Skeletal muscle cell (primary cell): ENCODE results near the gene ROCK2.

Experiments used
- DNase-seq: peaks from one replicate; pipeline ENCODE4 v3.0.0-alpha.2; 2010; ENCODE audit warnings: low read depth
- H3K4me3 ChIP-seq: 2 replicates; pipeline ENCODE4 v1.5.1; 2011; ENCODE audit warnings: low read depth, mild to moderate bottlenecking, control low read depth, low read length, moderate library complexity

The ROCK2 gene

DNA sequence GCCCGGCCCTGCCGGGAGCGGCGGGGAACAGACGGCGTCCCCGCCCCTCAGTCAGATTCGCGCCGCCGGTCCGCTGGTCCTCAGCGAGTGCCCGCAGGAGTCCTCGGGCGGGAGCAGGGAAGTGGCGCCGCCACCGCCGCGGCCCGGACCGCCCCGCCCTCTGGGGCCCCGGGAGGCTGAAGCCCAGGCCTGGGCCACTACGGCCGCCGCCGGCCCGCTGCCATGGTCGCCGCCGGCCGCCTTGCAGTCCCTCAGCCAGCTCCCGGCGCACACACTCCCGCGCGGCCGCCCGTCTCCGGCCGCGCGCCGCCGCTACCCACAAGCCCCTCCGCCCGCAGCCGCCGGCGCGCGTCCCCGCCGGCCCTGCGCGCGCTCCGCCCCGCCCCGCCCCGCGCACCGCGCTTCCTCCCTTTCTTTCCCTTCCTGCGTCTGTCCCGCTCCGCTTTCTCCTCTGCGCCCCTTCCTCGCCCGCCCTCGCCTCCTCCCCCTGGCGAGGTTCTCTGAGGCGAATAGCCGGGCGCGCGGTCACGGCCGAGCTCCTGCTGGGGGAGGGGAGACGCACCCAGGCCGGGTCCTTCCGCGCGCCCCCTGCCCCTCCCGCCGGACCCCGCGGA, at the start of gene ROCK2:
ROCK2 (minus strand) TSS at position 295 of the 614 bp plus-strand sequence. CDS start 500 bp downstream, outside the sequence.
- H3K4me3 ChIP-seq = peak within 1 kb of the TSS; percentile 95
- peak; percentile 60 for DNase-seq

DNA sequence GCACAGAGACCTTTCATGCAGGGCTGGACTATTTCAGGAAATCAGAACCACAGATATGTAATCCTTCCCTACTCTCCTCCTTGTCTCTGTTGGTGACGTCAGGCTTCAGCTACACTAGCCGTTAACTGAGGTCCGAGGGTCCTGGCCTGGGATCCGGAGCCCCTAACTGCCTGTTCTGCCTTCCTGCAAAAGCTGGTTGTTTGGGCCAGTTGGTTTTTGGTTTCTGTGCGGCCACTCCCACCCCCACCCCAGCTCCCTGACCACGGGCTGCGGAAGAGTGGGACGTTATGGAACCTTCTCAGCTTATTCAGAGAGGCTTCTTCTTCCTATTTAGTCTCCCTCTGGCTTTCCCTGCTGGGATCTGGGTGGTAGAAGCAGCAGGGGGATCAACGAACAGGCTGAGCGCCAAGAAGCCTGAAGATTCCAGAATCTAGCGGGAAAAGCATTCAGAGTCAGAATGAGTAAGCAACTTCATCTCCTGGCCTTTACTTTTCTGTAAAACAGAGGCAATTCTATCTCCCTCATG, 49.3 kb upstream of the ROCK2 start:
- no peak overlapping the region for H3K4me3 ChIP-seq
- DNase-seq = peak; percentile 62

DNA sequence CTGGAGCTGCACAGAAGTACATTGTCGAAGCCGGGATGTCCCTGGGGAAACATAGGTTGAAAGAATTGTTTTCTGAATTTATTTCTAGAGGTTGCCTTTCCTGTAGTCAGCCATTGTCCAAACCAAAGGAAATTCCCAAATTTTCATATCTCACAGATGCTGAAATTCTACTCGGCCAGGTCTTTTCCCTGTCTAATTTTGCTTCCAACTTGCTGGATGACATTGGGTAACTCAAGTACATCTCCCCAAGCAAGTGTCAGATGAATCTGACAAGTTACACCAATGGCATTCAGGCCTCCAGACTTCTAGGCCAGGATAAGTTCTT, 47.5 kb upstream of the ROCK2 start:
- H3K4me3 ChIP-seq = no peak overlapping the region
- no peak for DNase-seq

DNA sequence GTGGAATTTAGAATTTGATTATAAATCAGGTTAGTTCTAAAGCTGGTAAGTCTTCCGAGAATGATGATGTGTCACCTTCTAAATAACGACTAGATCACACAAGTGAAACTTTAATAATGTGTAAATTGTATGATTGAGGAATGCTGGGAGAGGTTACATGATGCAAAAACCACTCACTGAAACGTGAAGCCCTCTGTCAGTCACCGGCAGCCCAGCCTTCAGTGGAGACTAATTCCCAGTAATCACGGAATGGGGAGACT, 45.9 kb upstream of the ROCK2 start:
- no peak for DNase-seq
- H3K4me3 ChIP-seq = no peak overlapping the region

DNA sequence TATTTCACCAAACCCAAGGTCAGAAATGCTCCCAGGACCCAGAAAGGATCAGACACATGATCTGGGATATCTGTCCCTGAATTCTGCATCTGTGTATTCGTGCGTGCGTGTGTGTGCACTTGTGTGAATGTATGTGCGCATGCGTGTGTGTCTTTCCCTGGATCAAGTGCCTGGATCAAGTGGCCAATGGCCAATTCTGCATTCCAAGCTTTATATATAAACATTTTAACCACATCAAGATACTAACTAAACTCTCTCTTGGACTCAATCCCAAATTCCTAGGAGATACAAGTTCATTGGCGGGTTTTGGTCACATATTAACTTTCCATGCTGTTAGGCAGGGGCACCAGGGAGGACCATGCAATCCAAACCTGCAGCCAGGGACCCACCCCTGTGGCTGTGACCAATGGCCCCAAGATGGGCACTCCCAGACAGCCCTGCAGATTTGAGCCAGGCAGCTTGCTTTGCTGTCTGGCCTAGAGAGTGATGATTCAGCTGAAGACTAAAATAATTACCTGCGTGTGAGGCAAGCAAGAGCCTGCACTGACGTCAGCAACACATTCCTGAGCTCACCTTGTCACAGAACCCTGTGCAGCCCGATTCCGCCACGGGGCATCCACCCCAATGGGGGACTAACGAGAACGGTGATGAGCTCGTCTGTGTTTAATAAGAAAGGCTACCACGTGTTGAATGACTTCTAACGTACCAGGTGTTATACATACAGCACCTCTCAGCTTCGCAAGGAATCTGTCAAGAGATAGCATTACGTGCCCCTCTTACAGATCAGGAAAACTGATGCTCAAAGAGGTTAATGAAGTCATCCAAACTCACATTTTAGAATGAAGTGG, 45.3 kb upstream of the ROCK2 start:
- peak; percentile 74 for DNase-seq
- H3K4me3 ChIP-seq = no peak overlapping the region

DNA sequence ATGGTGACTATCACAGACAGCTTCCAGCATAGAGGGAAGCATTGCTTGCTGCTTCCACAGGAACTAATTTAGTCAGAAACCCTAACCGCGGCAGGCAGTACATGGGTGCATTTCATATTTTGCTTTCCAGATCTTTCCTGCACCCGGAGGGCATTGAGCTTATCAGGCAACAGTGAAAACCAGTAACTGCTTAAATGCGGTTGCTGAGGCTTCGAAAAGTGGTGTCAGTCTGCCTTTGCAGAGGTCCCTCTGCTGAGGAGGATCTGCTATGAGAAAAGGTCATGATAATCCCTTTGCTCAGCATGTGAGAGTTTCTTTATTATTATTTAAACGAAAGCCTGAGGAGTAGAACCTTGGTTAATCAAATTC, 44.6 kb upstream of the ROCK2 start:
- no peak for DNase-seq
- no peak overlapping the region for H3K4me3 ChIP-seq

DNA sequence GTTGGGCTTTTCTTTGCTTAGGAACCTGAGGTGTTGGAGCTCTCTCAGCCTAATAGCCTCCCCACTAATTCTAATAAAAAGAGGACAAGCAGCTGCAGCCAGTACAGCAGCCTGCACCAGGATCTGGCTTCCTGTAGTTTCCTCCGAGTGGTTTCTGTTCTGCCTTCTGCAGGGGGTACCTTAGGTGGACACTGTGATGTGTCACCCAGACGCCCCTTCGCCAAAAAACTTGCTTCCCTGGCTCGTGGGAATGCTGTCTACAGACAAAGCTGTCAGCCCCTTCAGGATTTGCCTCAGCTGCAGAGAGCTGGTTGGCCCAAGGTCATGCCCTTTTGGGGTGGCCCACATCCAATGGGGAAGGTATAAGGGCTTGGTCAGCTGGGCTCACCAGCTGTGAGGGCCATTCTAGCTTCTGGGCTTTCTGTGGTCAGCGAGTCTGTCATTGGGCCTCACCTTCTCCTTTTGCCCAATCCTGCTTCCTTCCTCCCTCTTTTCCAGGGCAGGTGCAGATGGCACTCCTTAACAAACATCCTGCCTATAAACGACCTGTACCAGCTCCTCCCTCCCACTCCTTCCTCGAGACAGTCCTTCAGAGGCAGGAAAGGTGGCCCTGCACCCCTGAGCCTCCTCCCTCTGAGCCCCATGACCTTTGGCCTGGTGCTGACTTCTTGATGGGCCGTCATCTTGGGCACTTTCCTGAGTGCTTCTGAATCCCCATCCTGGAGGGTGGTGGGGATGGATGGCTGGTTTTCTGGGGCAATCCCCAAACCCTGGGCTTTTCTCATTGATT, 44.0 kb upstream of the ROCK2 start:
- no peak for DNase-seq
- no peak overlapping the region for H3K4me3 ChIP-seq

DNA sequence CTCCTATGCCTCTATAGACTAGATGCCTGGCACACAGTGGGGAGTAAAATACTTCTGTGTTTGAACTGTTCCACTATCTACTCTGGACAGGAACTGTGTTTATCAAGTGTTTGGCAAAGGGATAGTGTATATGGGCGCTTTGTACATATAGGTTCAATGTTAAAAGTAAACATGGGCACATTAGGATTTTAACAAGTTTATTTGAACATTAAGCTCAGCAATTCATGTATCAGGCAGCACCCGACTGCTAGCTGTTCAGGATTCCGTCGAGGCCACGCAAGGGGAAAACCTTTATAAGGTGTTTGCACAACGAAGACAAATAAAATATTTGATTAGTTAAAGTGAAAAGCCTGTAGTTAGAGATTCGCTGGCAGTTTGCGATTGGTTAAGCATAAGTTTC, 43.4 kb upstream of the ROCK2 start:
- DNase-seq = no peak
- H3K4me3 ChIP-seq = no peak overlapping the region

DNA sequence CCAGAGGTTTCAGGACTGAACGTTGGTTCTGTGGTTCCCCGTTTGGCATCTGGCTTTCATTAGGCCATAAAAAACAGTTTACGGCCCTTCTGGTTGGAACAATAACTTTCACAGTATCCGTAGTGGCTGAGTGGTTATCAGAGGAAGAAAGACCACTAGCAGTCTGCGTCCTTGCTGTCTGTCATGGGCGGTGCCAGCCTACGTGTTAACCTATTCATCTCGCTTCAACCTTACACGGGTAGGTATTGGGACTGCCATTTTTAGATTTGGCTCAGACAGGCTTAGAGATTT, 42.6 kb upstream of the ROCK2 start:
- no peak overlapping the region for H3K4me3 ChIP-seq
- no peak for DNase-seq

DNA sequence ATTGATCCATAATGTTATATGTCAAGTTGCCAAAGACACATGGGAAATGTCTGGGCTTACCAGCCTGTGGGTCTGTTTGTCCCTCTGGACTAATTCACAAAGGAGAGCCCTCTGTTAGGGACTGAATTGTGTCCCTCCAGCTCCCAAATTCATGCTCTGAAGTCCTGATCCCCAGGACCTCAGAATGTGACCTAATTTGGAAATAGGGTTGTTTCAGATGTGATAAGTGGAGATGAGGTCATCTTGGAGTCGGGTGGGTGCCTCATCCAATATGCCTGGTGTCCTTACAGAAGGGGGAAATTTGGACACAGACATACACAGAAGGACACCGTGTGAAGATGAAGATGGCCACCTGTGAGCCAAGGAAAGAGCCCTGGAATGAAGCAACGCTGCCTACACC, 41.4 kb upstream of the ROCK2 start:
- no peak overlapping the region for H3K4me3 ChIP-seq
- no peak for DNase-seq

DNA sequence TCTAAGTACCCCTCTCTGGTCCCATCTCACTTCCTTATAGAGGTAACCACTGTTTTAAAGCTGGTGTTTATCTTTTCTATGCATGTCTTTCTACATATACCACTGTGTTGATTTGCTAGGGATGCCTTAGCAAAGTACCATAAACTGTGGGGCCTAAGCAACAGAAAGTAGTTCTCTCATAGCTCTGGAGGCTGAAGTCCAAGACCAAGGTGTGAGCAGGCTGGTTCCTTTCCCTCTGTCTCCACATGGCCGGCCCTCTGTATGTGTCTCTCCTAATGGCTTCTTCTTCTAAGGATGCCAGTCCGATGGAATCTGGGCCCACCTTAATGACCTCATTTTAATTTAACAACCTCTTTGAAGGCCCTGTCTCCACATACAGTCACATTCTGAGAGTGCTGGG, 40.8 kb upstream of the ROCK2 start:
- no peak for DNase-seq
- H3K4me3 ChIP-seq = no peak overlapping the region

DNA sequence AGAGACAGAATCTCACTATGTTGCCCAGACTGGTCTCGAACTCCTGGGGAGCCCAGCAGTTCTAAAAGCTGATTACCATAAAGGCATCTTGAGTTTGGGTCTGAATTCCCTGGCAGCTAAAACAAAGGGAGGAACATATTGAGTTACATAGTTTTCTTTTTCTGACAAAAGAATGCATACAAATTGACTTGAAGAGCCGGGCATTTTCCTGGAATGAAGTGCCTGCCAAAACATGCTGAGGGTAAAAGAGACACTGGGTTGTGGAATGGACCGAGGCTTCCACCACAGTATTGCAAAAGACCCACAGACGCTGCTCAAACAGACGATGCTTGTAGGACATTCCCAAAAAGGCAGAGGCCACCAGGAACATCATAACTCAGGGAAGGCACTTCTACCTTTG, 35.1 kb upstream of the ROCK2 start:
- H3K4me3 ChIP-seq = no peak overlapping the region
- no peak for DNase-seq

DNA sequence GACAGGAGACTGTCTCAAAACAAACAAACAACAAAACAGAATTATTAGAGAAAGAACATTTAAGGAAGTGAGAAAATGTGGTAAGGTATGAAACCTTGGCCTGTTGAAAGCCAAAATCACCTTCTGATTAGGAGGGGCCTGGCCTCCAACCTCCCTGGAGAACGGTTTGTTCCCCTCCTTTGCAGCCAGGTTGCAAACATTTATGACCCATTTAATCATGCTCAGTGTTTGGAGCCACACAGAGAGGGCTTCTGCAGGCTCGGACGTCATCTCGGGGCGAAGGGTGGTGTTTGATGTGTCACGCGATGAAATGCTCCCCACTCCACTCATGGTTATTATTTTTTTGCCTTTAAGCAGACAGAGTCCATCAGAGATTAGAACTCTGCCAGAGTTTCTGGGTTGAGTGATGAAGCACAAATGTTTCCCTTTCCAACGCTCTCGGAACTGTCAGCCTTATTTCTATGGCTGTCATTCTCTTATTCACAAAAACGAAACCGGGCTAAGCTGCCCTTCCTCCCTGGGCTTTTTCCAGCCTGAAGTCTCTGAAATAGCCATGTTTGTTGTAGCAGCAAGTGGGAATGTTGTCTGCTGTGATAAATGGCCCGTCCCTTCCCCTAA, 33.6 kb upstream of the ROCK2 start:
- no peak overlapping the region for H3K4me3 ChIP-seq
- no peak for DNase-seq

DNA sequence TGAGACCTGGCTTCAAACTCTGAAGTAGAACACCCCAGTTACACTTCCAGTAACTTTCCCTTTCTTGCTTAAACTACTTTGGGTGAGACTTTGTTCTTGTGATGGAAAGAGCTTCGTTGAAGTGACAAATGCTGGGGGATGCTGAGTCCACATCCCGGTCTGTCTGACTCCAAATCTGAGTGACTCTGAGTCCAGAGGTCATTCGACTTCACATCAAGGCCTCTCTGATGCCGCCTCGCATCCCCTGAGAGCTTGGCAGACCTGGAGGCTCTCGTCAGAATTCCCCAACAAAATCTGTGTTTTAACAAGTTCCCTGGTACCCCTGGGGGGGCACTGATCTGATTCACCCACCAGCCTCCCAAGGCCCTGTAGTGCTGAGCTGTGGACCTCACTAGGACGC, 31.6 kb upstream of the ROCK2 start:
- H3K4me3 ChIP-seq = no peak overlapping the region
- no peak for DNase-seq

DNA sequence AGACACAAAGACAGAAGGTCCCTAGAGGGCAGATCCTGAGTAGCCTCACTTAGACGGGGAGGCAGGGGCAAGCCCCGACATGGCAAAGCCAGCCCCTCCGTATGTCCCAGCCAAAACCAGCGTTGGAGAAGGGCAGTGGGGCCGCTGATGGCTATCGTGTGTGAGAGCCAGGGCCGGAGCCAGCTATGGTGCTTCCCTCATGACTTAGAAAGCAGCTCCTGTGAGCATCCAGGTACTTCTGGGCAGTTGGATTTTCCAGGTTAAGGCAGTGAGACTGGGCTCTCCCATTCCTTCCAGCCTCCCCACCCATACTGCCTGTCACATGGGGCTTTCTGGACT, 31.2 kb upstream of the ROCK2 start:
- no peak for DNase-seq
- no peak overlapping the region for H3K4me3 ChIP-seq

DNA sequence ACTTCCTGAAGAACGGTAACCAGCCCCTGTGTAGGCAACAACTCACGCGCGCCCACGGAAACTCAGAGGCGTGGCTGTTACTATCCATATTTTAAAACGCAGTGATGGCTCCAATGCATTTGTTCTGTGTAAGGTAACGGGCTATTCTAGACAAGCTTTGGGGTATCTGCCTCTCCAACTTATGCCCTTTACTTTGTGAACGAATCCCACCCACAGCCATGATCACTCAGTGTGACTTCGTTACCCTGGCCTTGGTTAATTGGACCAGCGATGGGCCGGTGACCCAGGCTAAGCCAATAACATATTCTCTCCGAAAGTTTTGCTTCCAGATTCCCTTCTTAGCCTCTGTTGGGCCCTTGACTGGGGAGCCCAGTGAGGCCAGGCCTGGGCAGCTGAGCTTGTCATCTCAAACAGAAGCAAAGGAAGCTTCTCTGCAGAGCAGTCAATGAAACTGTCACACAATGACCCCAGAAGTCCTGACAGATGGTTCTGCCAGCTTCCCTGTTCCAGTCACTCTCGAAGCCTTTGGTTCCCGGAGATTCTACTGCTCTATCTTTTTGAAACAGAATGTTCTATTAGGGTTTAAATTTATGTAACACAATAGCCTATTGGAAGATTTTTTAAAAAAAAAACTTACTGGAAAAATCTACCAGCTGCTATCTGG, 30.7 kb upstream of the ROCK2 start:
- no peak overlapping the region for H3K4me3 ChIP-seq
- DNase-seq = no peak

DNA sequence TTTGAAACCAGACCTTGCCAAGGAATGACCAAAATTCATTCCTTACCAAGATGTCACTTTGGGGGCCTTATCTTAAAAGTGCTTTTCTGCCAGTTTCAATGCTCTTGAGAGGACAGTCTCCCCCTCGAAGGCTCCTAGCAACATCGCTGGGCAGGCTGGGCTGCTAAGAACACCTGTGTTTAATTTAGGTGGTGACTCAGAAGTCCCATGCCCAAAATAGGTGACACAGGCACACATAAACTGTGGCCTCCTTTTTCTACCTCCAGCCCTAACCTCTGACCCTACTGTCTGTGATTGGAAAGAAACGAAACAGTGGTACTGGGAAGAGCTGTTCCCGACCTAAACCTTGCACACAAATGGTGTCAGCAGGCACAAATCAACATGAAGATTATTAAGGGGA, 28.7 kb upstream of the ROCK2 start:
- H3K4me3 ChIP-seq = no peak overlapping the region
- DNase-seq = no peak

DNA sequence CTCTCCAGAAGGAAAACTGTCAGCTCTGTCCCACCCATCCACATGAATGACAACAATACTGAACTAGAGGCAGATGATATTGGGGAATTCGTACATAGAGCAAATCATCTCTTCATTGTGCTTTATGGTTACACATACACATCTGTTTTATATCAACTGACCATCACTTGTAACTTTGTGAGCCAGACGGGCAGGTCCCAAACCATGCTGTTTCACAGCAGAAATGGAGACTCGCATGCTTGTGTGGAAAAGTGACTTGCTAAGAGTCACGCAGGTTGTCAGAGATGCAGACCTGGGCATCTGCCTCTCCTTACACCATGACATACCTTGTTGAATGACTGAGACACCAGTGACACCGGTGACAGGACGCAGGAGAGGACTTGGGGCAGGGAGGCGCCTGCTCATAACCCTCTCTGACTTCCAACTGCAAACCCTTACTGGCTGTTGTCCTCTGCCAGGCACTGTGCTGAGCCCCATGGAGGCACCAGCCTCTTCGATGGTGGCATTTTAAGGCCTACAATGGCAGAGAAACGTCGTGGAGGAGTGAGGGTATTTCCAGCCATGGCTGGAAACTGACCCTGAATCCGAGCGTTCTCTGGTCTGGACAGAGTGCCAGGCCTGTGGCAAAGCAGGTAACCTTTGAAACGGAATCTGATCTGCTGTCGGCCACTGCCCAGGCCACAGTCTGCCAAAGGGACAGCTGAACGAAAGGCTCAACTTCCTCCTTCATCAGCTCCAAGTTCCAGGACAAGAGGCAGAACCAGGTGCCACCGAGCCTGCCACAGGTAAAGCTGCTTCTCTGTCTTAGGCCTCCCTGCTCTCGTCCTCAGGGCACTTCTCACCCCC, 26.9 kb upstream of the ROCK2 start:
- no peak for DNase-seq
- H3K4me3 ChIP-seq = no peak overlapping the region

DNA sequence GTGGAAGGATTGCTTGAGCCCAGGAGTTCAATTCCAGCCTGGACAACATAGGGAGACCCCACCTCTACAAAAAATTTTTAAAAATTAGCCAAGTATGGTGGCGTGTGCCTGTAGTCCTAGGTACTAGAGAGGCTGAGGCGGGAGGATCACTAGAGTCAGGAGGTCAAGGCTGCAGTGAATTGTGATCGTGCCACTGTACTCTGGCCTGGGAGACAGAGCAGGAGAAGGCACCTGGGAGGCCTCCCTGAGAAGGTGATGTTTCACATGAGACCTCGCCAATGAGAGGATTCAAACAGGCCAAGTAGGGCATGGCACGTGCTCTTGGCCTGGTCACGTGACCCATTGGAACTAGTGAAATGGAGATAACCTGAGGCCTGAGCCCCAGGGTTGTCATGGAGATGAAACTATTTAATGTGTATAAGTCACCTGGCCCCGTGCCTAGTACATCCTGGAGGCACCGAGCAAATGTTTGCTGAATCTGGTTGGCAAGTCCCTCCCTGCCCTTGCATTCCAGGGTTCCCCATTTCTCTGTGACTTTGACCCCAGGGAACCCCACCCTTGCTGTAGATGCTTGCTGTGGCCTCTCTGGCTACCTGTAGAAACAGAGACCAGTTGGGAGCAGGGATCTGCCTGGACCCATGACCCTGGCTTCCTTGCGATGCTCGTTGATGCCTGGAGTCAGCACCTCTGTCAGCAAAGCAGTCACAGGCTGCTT, 26.1 kb upstream of the ROCK2 start:
- no peak for DNase-seq

More for the DNA sequence above, 26.1 kb upstream of the ROCK2 start:
- no peak overlapping the region for H3K4me3 ChIP-seq
